ENCODE data around the gene CTNNA3.

The CTNNA3 gene

DNA sequence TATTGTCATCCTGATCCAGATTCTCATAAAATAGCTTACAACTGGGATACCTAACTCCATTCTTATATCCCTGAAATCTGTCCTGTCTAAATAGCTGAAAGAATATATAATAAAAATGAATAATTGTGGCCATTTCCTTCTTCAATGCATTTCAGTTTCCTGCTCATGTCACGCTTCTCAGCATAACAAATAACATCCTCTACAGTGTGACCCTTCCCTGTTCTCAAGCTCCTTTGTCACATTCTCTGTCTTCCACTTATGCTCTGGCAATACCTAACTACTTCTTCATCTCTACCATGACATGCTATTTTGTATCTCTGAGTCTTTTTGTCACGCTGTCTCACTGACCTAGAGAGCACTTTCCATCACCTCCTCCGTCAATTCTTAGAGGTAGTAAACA, 1654.2 kb downstream of the CTNNA3 start:
- no peak for DNase-seq (ENCODE audit: low read depth in 1 of 2, low spot score in 1 of 2)
- in situ Hi-C loops (cut with HindIII; ENCODE audit: low pct_unique_long_range_greater_than_20kb, low sequenced_read_pairs), result no loop called here
- no peak for TF ChIP-seq JUND (IDR thresholded peaks at IDR 0.05; ENCODE audit: low read depth)

DNA sequence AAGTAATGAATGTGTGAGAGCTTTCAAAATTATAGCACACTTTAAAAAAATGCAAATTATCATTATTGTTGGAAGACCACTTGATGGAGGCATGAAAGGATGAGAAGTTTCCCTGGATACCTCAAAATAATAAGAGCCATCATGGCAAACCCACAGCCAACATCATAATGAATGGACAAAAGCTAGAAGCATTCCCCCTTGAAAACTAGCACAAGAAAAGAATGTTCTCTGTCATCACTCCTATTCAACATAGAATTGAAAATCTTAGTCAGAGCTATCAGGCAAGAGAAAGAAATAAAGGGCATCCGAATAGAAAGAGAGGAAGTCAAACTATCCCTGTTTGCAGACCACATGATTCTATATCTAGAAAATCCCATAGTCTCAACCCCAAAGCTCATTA, 1657.4 kb downstream of the CTNNA3 start:
- no peak for DNase-seq (ENCODE audit: low read depth in 1 of 2, low spot score in 1 of 2)
- in situ Hi-C loops (cut with HindIII; ENCODE audit: low pct_unique_long_range_greater_than_20kb, low sequenced_read_pairs), result no loop called here
- TF ChIP-seq JUND (IDR thresholded peaks at IDR 0.05; ENCODE audit: low read depth), result no peak

DNA sequence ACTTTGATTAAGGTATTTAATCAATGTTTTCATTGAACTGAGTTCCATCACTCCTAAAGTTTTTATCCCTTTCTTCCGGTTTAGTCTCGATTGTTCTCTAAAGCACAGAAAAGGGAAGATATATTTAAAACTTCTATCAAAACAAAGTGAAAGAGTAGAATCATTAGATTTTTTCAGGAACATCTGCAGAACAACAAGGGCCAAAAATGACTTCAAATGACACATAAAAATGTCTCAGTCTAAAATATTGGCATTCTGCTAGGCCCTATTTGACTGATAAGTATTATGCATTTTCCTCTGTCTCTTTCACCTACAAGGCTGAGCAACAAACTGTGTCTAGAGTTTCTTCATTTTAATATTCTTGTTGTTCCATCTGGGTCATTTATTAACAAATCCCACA, 1669.7 kb downstream of the CTNNA3 start:
- in situ Hi-C loops (cut with HindIII; ENCODE audit: low pct_unique_long_range_greater_than_20kb, low sequenced_read_pairs), result no loop called here
- TF ChIP-seq JUND (IDR thresholded peaks at IDR 0.05; ENCODE audit: low read depth), result no peak
- no peak for DNase-seq (ENCODE audit: low read depth in 1 of 2, low spot score in 1 of 2)

DNA sequence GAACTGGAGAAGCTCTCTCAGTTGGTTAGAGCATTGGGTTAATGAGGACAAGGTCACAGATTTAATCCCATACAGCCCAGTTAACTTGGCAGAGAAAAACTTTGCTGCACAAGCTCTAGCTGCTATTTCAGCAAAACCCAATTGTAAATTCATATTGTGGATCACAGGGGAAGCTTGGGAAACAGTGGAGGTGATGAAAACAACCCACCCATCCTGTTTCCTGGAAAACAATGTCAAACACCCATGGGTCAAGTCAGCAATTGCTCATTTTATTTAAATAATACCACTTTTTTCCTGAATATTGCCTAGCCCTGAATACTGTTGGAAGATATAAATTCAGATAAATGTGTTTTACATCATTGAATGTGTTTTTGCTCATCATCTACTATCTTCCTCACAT, 1670.8 kb downstream of the CTNNA3 start:
- TF ChIP-seq JUND (IDR thresholded peaks at IDR 0.05; ENCODE audit: low read depth), result no peak
- in situ Hi-C loops (cut with HindIII; ENCODE audit: low pct_unique_long_range_greater_than_20kb, low sequenced_read_pairs), result no loop called here
- DNase-seq (ENCODE audit: low read depth in 1 of 2, low spot score in 1 of 2), result no peak

DNA sequence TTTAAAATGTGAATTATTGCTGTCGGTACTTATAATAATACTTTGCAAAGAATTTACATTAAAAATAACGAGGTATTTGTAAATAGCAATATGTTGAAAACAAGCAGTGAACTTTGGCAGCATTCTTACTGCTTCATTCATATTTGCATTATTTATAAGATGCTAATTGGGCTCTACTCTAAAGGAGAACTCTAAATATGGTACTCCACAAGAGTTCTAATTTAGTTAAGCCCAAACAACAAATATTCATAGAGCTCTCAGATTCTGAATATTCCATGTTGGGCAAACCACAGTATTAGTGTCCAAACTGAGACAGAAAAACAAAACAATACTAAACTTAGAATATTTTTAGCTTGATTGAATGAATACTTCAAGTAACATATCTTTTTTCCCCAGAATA, 1674.6 kb downstream of the CTNNA3 start:
- TF ChIP-seq JUND (IDR thresholded peaks at IDR 0.05; ENCODE audit: low read depth), result no peak
- DNase-seq (ENCODE audit: low read depth in 1 of 2, low spot score in 1 of 2), result no peak
- in situ Hi-C loops (cut with HindIII; ENCODE audit: low pct_unique_long_range_greater_than_20kb, low sequenced_read_pairs), result no loop called here

DNA sequence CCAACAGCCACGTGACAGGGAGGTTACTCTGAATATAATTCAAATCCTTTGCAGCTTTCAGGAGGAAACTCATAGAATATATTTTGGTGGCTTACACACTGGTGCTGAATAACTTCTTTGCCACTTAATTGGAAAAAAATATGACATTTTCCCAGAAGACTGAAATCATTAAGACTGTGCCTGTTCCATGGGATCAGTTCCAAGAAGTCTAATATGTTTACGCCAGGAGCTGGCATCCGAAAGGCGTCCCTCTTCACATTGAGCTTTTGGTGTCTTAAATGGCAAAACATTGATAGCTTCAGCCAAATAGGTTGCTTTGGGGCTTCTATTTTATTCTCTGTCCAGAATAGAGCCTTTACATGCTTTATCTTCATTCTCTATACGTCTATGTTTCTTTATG, 1687.8 kb downstream of the CTNNA3 start:
- no peak for DNase-seq (ENCODE audit: low read depth in 1 of 2, low spot score in 1 of 2)
- TF ChIP-seq JUND (IDR thresholded peaks at IDR 0.05; ENCODE audit: low read depth), result no peak
- in situ Hi-C loops (cut with HindIII; ENCODE audit: low pct_unique_long_range_greater_than_20kb, low sequenced_read_pairs), result no loop called here

DNA sequence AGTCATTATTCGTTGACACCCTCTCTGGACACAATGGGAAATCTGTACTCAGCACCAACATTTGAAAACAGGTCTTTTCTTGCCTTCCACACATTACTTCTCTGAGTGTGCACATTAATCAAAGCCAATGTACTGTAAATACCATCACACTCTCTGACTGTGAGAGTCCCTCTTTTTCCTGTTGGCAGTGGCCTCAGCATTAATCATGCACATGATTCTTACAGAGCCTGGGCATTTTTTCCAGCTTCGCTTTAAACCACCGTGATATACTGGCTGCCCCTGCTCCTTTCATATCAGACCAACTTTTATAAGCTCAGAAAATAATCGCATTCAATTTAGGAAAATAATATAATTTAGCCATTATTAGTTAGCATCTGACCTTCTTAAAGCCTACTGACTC, 1689.6 kb downstream of the CTNNA3 start:
- no peak for TF ChIP-seq JUND (IDR thresholded peaks at IDR 0.05; ENCODE audit: low read depth)
- in situ Hi-C loops (cut with HindIII; ENCODE audit: low pct_unique_long_range_greater_than_20kb, low sequenced_read_pairs), result no loop called here
- DNase-seq (ENCODE audit: low read depth in 1 of 2, low spot score in 1 of 2), result no peak

DNA sequence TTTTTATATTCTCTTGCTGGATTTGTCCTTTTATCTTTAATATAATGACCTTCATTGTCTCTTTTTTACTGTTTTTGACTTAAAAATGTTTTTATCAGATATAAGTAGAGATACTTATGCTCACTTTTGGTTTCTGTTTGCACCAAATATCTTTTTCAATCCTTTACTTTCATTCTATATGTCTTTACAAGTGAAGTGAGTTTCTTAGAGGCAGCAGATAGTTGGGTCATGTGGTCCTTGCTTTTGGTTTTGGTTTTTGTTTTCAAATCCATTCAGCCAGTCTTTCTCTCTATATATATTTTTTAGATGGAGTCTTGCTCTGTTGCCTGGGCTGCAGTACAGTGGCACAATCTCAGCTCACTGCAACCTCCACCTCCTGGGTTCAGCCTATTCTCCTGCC, 1702.5 kb downstream of the CTNNA3 start:
- TF ChIP-seq JUND (IDR thresholded peaks at IDR 0.05; ENCODE audit: low read depth), result no peak
- in situ Hi-C loops (cut with HindIII; ENCODE audit: low pct_unique_long_range_greater_than_20kb, low sequenced_read_pairs), result no loop called here
- no peak for DNase-seq (ENCODE audit: low read depth in 1 of 2, low spot score in 1 of 2)

DNA sequence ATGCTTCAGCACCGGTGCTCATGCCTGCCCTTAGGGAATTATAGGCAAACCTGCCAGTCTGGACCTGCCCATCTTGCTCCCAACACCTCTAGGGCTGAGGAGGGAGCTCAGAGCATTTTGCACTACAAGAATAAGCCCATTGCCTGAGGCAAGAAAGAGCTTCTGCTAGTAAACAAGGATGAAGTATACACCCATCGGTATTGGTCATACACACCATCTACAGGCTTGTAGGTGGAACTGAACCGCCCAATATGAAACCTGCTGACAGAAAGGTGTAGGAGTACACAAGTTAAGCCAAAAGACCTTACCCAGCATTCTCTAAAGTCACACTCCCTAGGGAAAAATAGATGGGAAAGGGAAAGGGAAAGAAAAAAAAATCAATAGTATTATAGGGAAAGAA, 1727.1 kb downstream of the CTNNA3 start:
- no peak for TF ChIP-seq JUND (IDR thresholded peaks at IDR 0.05; ENCODE audit: low read depth)
- in situ Hi-C loops (cut with HindIII; ENCODE audit: low pct_unique_long_range_greater_than_20kb, low sequenced_read_pairs), result no loop called here
- peak in 1 of 2 experiments; percentile 76 for DNase-seq (ENCODE audit: low read depth in 1 of 2, low spot score in 1 of 2)

DNA sequence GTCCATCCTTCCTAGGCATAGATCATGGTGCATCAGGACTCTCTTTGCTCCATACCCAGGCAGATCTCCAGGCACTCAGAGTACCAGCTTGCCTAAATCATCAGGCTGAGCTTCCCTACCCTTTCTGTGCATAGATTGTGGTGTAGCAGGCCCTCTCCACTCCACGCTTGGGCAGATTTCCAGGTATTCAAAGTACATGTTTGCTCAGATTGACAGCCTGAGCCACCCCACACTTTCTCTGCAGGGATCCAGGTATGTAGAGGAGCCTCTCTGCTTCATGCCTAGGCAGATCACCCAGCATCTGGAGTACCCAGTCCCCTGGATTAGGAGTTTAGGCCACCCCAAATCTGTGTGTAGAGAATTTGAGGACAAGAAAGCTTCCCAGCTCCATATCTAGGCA, 1727.6 kb downstream of the CTNNA3 start:
- in situ Hi-C loops (cut with HindIII; ENCODE audit: low pct_unique_long_range_greater_than_20kb, low sequenced_read_pairs), result no loop called here

DNA sequence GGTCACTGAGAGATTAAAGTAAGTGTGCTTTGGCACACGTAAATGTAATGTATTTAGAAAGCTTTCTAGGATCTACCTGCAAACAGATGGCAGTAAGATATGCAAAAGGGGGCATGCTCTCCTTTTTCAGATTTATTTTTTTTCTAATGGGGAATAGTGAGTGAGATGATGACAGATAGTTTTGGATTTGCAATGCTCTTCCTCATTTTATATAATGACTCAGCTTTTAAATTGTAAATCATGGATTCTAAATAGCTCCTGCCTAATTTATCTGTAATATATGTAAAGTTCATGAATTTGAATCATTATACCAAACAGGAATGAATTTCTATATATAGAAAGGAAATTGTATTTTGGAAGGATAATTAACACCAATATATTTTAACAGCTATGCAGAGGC, 1731.8 kb downstream of the CTNNA3 start:
- no peak for DNase-seq (ENCODE audit: low read depth in 1 of 2, low spot score in 1 of 2)
- in situ Hi-C loops (cut with HindIII; ENCODE audit: low pct_unique_long_range_greater_than_20kb, low sequenced_read_pairs), result no loop called here
- TF ChIP-seq JUND (IDR thresholded peaks at IDR 0.05; ENCODE audit: low read depth), result no peak

More for the DNA sequence above, 1727.6 kb downstream of the CTNNA3 start:
- TF ChIP-seq JUND (IDR thresholded peaks at IDR 0.05; ENCODE audit: low read depth), result no peak
- peak in 1 of 2 experiments; percentile 24 for DNase-seq (ENCODE audit: low read depth in 1 of 2, low spot score in 1 of 2)

DNA sequence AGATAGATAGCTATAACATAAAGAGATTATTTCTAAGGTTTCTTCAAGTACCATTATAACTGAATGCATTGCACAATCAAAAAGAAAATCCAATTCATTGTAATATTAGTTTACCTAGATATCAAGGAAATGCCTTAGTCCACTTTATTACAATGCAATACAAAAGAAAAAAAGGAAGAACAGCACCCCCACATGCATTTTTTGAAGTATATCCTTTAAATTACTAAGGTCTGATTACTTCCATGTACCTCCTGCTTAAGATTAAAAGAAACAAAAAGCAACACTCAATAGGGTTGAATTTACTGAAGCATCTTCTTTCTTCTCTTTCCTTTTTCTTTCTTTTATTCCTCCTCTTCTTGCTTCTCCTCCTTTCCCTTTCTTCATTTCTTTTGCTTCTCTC, 1743.9 kb downstream of the CTNNA3 start:
- in situ Hi-C loops (cut with HindIII; ENCODE audit: low pct_unique_long_range_greater_than_20kb, low sequenced_read_pairs), result no loop called here
- no peak for TF ChIP-seq JUND (IDR thresholded peaks at IDR 0.05; ENCODE audit: low read depth)
- peak in 1 of 2 experiments; percentile 27 for DNase-seq (ENCODE audit: low read depth in 1 of 2, low spot score in 1 of 2)

DNA sequence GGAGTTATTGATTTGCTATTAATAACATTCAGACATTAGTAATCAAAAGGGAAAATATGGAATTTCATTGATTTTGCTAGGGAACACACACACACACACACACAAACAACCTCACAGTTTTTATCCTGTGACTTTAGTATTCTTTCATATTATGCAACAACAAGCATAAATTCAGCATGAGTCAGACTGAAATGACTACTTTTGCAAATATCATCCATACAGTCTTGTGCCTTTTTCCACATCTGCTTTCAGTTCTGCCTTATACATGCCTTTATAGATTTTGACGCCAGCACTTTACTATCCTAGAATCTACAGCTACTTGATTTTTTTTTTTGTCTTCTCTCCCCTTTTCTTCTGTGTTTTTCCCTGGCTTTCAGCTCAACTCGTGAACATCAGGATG, 1745.9 kb downstream of the CTNNA3 start:
- no peak for DNase-seq (ENCODE audit: low read depth in 1 of 2, low spot score in 1 of 2)
- in situ Hi-C loops (cut with HindIII; ENCODE audit: low pct_unique_long_range_greater_than_20kb, low sequenced_read_pairs), result no loop called here
- TF ChIP-seq JUND (IDR thresholded peaks at IDR 0.05; ENCODE audit: low read depth), result no peak

DNA sequence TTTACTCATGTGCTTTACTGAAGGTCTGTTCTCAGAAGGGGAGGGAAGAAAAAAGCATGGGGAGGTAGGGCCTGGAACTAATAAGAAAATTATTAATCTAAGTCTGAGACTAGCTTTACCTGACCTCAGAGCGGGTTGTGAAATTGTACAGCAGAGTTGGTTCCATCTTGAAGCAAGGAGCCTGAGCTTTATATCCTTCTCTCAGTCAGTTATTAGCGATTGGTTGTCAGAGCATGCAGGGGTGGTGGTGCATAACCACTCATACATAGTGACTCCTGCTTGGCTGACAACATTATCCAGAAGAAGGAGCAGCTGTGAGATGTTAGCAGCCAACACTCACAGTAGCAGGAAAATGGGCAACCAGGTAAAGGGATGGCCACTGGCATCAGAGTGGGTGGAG, 1746.5 kb downstream of the CTNNA3 start:
- DNase-seq (ENCODE audit: low read depth in 1 of 2, low spot score in 1 of 2), result no peak
- no peak for TF ChIP-seq JUND (IDR thresholded peaks at IDR 0.05; ENCODE audit: low read depth)
- in situ Hi-C loops (cut with HindIII; ENCODE audit: low pct_unique_long_range_greater_than_20kb, low sequenced_read_pairs), result no loop called here
